Measurements from ENCODE around the gene HECTD1. TPM values are rescaled to one million over a fixed set of nuclear protein-coding genes. Genes with fewer than 3 reads are reported as not detected.
"Not testable (repeated sequence)": the region's sequence is repeated elsewhere in the genome, so short reads cannot be mapped to it uniquely, and the experiment has no call there.

The HECTD1 gene
- total RNA-seq, 4 donors from 2014 or later: 356 to 453 (median 420) TPM

DNA sequence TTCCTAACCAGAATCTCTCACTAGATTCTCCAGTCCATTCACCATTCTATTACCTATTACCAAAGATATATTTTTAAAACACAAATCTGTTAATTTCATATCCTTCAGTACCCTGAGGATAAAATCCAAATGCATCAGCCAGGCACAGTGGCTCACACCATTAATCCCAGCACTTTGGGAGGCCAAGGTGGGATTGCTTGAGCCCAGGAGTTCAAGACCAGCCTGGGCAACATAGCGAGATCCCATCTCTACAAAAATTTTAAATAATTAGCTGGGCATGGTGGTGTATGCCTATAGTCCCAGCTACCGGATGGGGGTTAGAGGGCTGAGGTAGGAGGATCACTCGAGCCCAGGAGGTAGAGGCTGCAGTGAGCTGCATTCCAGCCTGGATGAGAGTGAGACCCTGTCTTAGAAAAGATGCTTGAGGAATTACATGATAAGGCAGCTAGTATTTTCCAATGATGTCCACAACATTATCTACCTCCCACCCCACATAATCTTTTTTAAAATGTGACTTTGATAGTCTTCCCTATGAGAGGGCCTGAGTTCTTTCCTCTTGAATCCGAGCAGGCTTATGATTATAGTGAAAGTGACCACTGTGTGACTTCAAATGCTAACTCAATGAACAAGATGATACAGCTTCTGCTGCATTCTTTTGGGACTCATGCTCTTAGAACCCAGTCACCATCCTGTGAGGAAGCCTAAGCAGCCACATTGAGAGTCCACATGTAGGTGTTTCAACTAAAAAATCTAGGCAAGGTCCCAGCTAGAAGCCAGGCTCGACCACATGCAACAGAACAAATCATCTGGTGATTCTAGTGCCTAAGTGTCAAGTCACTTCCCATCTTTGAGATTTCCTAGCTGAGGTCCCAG lies 18.0 kb downstream of the HECTD1 start:
- Histone ChIP-seq H3K27me3 (no peaks in the 10 kb centered on the region), H3K9me3 (no peaks in the 10 kb centered on the region), H3K27ac (peak overlapping the region in 3 of 4 donors; percentile 2 to 35 (median 7)), H3K36me3 (peaks cover 0 to 6% of the 10 kb centered on the region in 2 donors), H3K4me3 (no peak overlapping the region), H3K4me1 (peaks cover 15 to 24% of the 10 kb centered on the region in 2 donors)
- TF ChIP-seq CTCF (IDR thresholded peaks at IDR 0.05 in 4 of 5, conservative IDR thresholded peaks at IDR 0.05 in 1 of 5): no peak
- no peak for TF ChIP-seq POLR2A (IDR thresholded peaks at IDR 0.05)
- DNase-seq: no peak
- intact Hi-C loops (cut with DNase I; ENCODE audit: low total_unique reads): no loop called here
- in situ Hi-C loops (cut with MboI; ENCODE audit: low sequenced_read_pairs in 4 of 4): no loop called here
- no peak for ATAC-seq

- Histone ChIP-seq H3K4me3 (no peak overlapping the region), H3K36me3 (peaks cover 0 to 6% of the 10 kb centered on the region in 2 donors), H3K4me1 (peaks cover 13 to 16% of the 10 kb centered on the region in 2 donors), H3K27ac (peak overlapping the region in 2 of 4 donors; percentile 4 to 15), H3K27me3 (no peaks in the 10 kb centered on the region), H3K9me3 (no peaks in the 10 kb centered on the region)
- intact Hi-C loops (cut with DNase I; ENCODE audit: low total_unique reads) (no loop called here), in situ Hi-C loops (cut with MboI; ENCODE audit: low sequenced_read_pairs in 4 of 4) (no loop called here)
- TF ChIP-seq POLR2A (IDR thresholded peaks at IDR 0.05): no peak
- TF ChIP-seq CTCF (IDR thresholded peaks at IDR 0.05 in 4 of 5, conservative IDR thresholded peaks at IDR 0.05 in 1 of 5): no peak
- no peak for ATAC-seq
- DNase-seq: no peak
Observed at GRCh38 chr14:31188744-31189143, 18.8 kb downstream of the HECTD1 start.

GRCh38 chr14:31182016-31182415 lies 25.6 kb downstream of the HECTD1 start:
- ATAC-seq; H3K27ac ChIP-seq; intact Hi-C loops (cut with DNase I; ENCODE audit: low total_unique reads); H3K4me3 ChIP-seq; H3K4me1 ChIP-seq; H3K9me3 ChIP-seq; DNase-seq; in situ Hi-C loops (cut with MboI; ENCODE audit: low sequenced_read_pairs in 4 of 4); H3K27me3 ChIP-seq: not testable (repeated sequence)
- H3K36me3 ChIP-seq: peaks cover 0 to 12% of the 10 kb centered on the region in 2 donors

- in situ Hi-C loops (cut with MboI; ENCODE audit: low sequenced_read_pairs in 4 of 4) (no loop called here), intact Hi-C loops (cut with DNase I; ENCODE audit: low total_unique reads) (no loop called here)
- Histone ChIP-seq H3K9me3 (no peaks in the 10 kb centered on the region), H3K36me3 (peaks cover 0 to 17% of the 10 kb centered on the region in 2 donors), H3K4me3 (no peak overlapping the region), H3K4me1 (peaks cover 0 to 3% of the 10 kb centered on the region in 2 donors), H3K27me3 (no peaks in the 10 kb centered on the region), H3K27ac (no peak overlapping the region)
- DNase-seq (no peak), ATAC-seq (no peak)
- TF ChIP-seq CTCF (IDR thresholded peaks at IDR 0.05 in 4 of 5, conservative IDR thresholded peaks at IDR 0.05 in 1 of 5) (no peak), POLR2A (IDR thresholded peaks at IDR 0.05) (no peak)
Observed at GRCh38 chr14:31181271-31181670, 26.3 kb downstream of the HECTD1 start.

- Histone ChIP-seq H3K4me3 (no peak overlapping the region), H3K27ac (no peak overlapping the region), H3K9me3 (no peaks in the 10 kb centered on the region), H3K27me3 (no peaks in the 10 kb centered on the region), H3K4me1 (peaks cover 0 to 3% of the 10 kb centered on the region in 2 donors), H3K36me3 (peaks cover 0 to 22% of the 10 kb centered on the region in 2 donors)
- in situ Hi-C loops (cut with MboI; ENCODE audit: low sequenced_read_pairs in 4 of 4): no loop called here
- intact Hi-C loops (cut with DNase I; ENCODE audit: low total_unique reads): no loop called here
- TF ChIP-seq CTCF (IDR thresholded peaks at IDR 0.05 in 4 of 5, conservative IDR thresholded peaks at IDR 0.05 in 1 of 5) (no peak), POLR2A (IDR thresholded peaks at IDR 0.05) (no peak)
- DNase-seq (no peak), ATAC-seq (no peak)
Observed at GRCh38 chr14:31180299-31181051, 27.1 kb downstream of the HECTD1 start.
